Measurements from ENCODE around the gene AJUBA.
"Not testable (repeated sequence)": the region's sequence is repeated elsewhere in the genome, so short reads cannot be mapped to it uniquely, and the experiment has no call there.

AJUBA gene

GRCh38 chr14:22962061-22962676 lies 20.2 kb downstream of the AJUBA start:
- H3K4me3 ChIP-seq (ENCODE audit: low read depth, low read length) = no peak overlapping the region
- TF ChIP-seq, protein P1, sequence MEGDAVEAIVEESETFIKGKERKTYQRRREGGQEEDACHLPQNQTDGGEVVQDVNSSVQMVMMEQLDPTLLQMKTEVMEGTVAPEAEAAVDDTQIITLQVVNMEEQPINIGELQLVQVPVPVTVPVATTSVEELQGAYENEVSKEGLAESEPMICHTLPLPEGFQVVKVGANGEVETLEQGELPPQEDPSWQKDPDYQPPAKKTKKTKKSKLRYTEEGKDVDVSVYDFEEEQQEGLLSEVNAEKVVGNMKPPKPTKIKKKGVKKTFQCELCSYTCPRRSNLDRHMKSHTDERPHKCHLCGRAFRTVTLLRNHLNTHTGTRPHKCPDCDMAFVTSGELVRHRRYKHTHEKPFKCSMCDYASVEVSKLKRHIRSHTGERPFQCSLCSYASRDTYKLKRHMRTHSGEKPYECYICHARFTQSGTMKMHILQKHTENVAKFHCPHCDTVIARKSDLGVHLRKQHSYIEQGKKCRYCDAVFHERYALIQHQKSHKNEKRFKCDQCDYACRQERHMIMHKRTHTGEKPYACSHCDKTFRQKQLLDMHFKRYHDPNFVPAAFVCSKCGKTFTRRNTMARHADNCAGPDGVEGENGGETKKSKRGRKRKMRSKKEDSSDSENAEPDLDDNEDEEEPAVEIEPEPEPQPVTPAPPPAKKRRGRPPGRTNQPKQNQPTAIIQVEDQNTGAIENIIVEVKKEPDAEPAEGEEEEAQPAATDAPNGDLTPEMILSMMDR (IDR thresholded peaks at IDR 0.05; ENCODE audit: low read depth, low read length) = no peak

GRCh38 chr14:22955702-22956569 lies 26.4 kb downstream of the AJUBA start:
- TF ChIP-seq, protein P1 (IDR thresholded peaks at IDR 0.05; ENCODE audit: low read depth, low read length) = no peak

GRCh38 chr14:22952418-22952817 lies 29.9 kb downstream of the AJUBA start:
- no peak overlapping the region for H3K4me3 ChIP-seq (ENCODE audit: low read depth, low read length)
- TF ChIP-seq, protein P1 (IDR thresholded peaks at IDR 0.05; ENCODE audit: low read depth, low read length) = no peak

More at GRCh38 chr14:22955702-22956569, 26.4 kb downstream of the AJUBA start:
- peak overlapping the region; percentile 72 for H3K4me3 ChIP-seq (ENCODE audit: low read depth, low read length)

- H3K4me3 ChIP-seq (ENCODE audit: low read depth, low read length) = not testable (repeated sequence)
Measured at GRCh38 chr14:22951795-22952194, 30.6 kb downstream of the AJUBA start.

DNA sequence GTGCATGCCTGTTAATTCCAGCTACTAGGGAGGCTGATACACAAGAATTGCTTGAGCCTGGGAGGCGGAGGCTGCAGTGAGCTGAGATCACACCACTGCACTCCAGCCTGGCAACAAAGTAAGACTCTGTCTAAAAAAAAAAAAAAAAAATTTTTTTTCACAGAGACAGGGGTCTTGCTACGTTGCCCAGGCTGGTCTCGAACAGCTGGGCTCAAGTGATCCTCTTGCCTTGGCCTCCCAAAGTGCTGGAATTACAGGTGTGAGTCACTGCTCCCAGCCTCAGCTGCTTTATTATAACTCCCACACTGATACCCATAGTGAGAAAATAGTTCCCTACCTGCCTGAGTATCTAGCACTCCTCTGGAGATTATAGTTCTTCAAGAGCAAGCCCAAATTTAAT lies 36.7 kb downstream of the AJUBA start:
- no peak overlapping the region for H3K4me3 ChIP-seq (ENCODE audit: low read depth, low read length)
- TF ChIP-seq, protein P1 (IDR thresholded peaks at IDR 0.05; ENCODE audit: low read depth, low read length) = no peak

DNA sequence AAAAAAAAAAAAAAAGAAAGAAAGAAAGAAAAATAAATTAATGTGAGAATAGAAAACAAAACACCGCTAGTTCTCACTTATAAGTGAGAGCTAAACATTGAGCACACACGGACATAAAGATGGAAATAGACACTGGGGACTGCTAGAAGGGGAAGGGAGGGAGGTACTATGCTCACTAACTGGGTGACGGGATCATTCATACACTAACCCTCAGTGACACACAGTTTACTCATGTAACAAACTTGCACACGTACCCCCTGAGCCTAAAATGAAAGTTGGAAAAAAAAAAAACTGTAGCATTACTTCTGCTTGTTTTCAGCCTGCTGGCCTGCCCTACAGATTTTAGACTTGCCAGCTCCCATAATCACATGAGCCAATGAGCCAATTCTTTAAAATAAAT lies 42.7 kb downstream of the AJUBA start:
- TF ChIP-seq, protein P1 (IDR thresholded peaks at IDR 0.05; ENCODE audit: low read depth, low read length) = no peak
- no peak overlapping the region for H3K4me3 ChIP-seq (ENCODE audit: low read depth, low read length)

DNA sequence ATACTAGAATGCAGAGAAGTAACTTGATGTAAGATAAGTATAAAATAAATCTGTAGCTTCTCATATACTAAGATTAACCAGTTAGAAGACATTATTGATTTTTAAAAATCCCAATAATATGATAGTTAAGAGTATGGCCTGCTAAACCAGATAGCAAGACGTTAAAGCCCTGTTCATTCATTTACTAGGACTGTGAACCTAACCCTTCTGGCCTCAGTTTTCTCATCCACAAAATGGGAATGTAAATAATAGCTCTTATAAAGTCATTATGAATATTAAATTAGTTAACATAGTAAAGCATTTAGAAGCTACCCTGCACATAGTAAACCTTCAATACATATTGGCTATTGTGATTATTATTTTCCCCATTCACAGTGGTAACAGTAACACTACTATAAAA lies 47.2 kb downstream of the AJUBA start:
- no peak overlapping the region for H3K4me3 ChIP-seq (ENCODE audit: low read depth, low read length)
- TF ChIP-seq, protein P1 (IDR thresholded peaks at IDR 0.05; ENCODE audit: low read depth, low read length) = no peak

Measured in WI38 (cell line).